ENCODE measurements around the gene PTPRK. TPM values are rescaled to one million over a fixed set of nuclear protein-coding genes. Genes with fewer than 3 reads are reported as not detected.

Gene PTPRK
- total and polyA plus RNA-seq, 4 donors, result 8.2 to 224 (median 42.9) TPM

DNA sequence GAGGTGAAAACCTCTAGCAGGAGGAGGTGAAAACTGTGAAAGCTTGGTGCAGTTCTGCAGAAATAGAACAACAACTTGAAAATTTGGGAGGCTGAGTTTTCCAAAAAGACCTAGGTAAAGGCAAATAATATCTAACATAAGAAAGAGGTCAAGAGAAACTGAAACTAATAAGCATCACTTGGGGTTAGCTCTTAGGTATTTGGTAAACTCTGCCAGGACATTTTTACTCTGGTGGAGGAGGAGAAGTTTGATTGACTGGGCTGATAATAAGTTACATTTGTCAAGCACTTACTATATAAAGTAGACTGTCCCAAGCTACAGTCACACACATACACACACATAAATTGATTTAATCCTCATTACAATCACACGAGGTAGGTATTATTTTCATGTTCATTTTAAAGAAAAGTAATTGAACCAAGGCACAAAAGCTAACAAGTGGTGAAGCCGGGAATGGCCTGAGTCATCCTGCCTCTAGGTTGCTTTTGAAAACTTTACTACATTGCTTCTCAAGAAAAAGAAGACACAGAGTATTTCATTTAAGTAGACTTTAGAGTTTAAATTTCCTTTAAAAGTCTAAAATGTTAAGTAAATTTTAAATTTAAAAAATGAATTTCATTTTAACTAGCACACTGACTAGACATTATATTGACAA lies 275.5 kb downstream of the PTPRK start:
- H3K36me3 ChIP-seq (ENCODE audit: control insufficient read depth in 4 of 4, insufficient read depth in 4 of 4, low read length in 4 of 4), result peaks cover 0 to 3% (median 0%) of the 10 kb centered on the region in 4 donors
- no peak for DNase-seq
- peaks cover 0 to 15% (median 1%) of the 10 kb centered on the region in 5 donors for H3K4me1 ChIP-seq (ENCODE audit: control insufficient read depth in 5 of 5, insufficient read depth in 5 of 5, low read length in 5 of 5)
- no peak overlapping the region for H3K9ac ChIP-seq (ENCODE audit: insufficient read depth in 1 of 2, low read length in 2 of 2)
- no peaks in the 10 kb centered on the region for H3K9me3 ChIP-seq (ENCODE audit: control insufficient read depth in 4 of 4, insufficient read depth in 3 of 4, low read length in 3 of 4)
- ATAC-seq (ENCODE audit: insufficient read depth, low FRiP score), result no peak
- no peak overlapping the region for H3K27ac ChIP-seq (ENCODE audit: low read depth in 1 of 2, low read length in 1 of 2)
- TF ChIP-seq, protein P1, sequence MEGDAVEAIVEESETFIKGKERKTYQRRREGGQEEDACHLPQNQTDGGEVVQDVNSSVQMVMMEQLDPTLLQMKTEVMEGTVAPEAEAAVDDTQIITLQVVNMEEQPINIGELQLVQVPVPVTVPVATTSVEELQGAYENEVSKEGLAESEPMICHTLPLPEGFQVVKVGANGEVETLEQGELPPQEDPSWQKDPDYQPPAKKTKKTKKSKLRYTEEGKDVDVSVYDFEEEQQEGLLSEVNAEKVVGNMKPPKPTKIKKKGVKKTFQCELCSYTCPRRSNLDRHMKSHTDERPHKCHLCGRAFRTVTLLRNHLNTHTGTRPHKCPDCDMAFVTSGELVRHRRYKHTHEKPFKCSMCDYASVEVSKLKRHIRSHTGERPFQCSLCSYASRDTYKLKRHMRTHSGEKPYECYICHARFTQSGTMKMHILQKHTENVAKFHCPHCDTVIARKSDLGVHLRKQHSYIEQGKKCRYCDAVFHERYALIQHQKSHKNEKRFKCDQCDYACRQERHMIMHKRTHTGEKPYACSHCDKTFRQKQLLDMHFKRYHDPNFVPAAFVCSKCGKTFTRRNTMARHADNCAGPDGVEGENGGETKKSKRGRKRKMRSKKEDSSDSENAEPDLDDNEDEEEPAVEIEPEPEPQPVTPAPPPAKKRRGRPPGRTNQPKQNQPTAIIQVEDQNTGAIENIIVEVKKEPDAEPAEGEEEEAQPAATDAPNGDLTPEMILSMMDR (IDR thresholded peaks at IDR 0.05; ENCODE audit: control extremely low read depth, extremely low read depth), result no peak
- 87 to 92% methylated on average over 2 of the region's 2 CpGs for WGBS, 2 donors
- H3K27me3 ChIP-seq (ENCODE audit: control insufficient read depth in 3 of 3, insufficient read depth in 3 of 3, low read length in 2 of 3), result no peaks in the 10 kb centered on the region
- no peak overlapping the region for H3K4me3 ChIP-seq

DNA sequence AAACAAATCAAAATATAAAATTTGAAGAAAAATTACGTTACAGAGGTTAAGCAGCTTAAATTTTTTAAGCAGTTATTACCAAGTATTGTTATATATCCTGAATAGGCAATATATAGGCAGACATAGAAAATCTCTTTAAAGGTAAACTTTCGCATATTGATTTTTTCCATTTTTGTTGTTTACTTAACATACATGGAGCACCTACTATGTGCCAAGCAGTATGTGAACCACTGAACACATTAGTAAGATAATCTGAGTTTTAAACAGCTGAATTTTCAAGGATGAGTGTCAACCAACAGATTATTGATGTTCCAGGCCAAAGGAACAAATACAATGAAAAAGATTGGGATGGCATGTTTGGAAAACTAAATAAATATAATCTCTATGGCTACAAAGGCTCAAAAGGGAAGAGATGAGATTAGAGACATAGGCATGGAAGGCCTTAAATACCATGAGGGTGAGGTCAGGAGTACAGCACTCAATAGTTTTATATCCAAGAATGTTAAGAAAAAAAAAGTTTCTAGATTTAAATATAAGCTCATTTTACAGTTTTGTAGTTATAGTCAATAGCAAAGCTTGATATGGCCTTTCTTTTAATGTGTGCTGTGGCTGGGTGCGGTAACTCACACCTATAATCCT lies 277.5 kb downstream of the PTPRK start:
- no peaks in the 10 kb centered on the region for H3K9me3 ChIP-seq (ENCODE audit: control insufficient read depth in 4 of 4, insufficient read depth in 3 of 4, low read length in 3 of 4)
- TF ChIP-seq, protein P1 (IDR thresholded peaks at IDR 0.05; ENCODE audit: control extremely low read depth, extremely low read depth), result no peak
- peaks cover 0 to 17% (median 5%) of the 10 kb centered on the region in 5 donors for H3K4me1 ChIP-seq (ENCODE audit: control insufficient read depth in 5 of 5, insufficient read depth in 5 of 5, low read length in 5 of 5)
- H3K27ac ChIP-seq (ENCODE audit: low read depth in 1 of 2, low read length in 1 of 2), result no peak overlapping the region
- no peak overlapping the region for H3K9ac ChIP-seq (ENCODE audit: insufficient read depth in 1 of 2, low read length in 2 of 2)
- H3K4me3 ChIP-seq, result no peak overlapping the region
- ATAC-seq (ENCODE audit: insufficient read depth, low FRiP score), result no peak
- no peaks in the 10 kb centered on the region for H3K27me3 ChIP-seq (ENCODE audit: control insufficient read depth in 3 of 3, insufficient read depth in 3 of 3, low read length in 2 of 3)
- DNase-seq, result no peak
- peaks cover 0 to 3% (median 0%) of the 10 kb centered on the region in 4 donors for H3K36me3 ChIP-seq (ENCODE audit: control insufficient read depth in 4 of 4, insufficient read depth in 4 of 4, low read length in 4 of 4)
- WGBS, 2 donors, result 95 to 97% methylated on average over 3 of the region's 3 CpGs

DNA sequence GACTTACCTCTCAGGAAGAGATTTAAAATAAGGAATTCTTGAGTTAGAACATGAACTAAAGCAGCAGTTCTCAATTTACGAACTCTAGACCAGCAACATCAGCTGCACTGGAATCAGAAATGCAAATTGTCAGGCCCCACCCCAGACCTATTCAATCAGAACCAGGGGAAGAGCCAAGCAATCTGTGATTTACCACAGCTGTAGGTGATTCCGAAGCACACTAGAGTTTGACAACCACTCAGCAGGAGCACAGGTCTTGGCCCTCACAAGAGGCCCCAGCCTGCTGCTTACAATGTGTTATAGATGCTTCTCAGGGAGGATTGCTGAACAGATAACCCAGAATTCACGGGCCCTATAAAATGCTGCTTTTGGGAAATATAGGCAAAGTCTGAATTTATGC lies 279.2 kb downstream of the PTPRK start:
- no peak for DNase-seq
- Histone ChIP-seq H3K27me3 (ENCODE audit: control insufficient read depth in 3 of 3, insufficient read depth in 3 of 3, low read length in 2 of 3) (no peaks in the 10 kb centered on the region), H3K36me3 (ENCODE audit: control insufficient read depth in 4 of 4, insufficient read depth in 4 of 4, low read length in 4 of 4) (peaks cover 0 to 3% (median 0%) of the 10 kb centered on the region in 4 donors), H3K9me3 (ENCODE audit: control insufficient read depth in 4 of 4, insufficient read depth in 3 of 4, low read length in 3 of 4) (no peaks in the 10 kb centered on the region), H3K4me3 (no peak overlapping the region), H3K27ac (ENCODE audit: low read depth in 1 of 2, low read length in 1 of 2) (no peak overlapping the region), H3K4me1 (ENCODE audit: control insufficient read depth in 5 of 5, insufficient read depth in 5 of 5, low read length in 5 of 5) (peaks cover 0 to 17% (median 5%) of the 10 kb centered on the region in 5 donors), H3K9ac (ENCODE audit: insufficient read depth in 1 of 2, low read length in 2 of 2) (no peak overlapping the region)
- TF ChIP-seq, protein P1 (IDR thresholded peaks at IDR 0.05; ENCODE audit: control extremely low read depth, extremely low read depth), result no peak
- ATAC-seq (ENCODE audit: insufficient read depth, low FRiP score), result no peak
- 77 to 94% methylated on average over 3 of the region's 3 CpGs for WGBS, 2 donors

Data from lung (tissue), 12 donors.